ENCODE data around the gene HAO1. TPM values are rescaled to one million over a fixed set of nuclear protein-coding genes. Genes with fewer than 3 reads are reported as not detected.

The HAO1 gene
- total RNA-seq, 2 experiments from 2014 or later: not detected

- no peak overlapping the region for H3K4me3 Mint-ChIP-seq
- Histone ChIP-seq H3K9me3 (ENCODE audit: control insufficient read depth in 1 of 2, insufficient read depth in 1 of 2, low read length in 2 of 2) (no peaks in the 10 kb centered on the region), H3K4me3 (ENCODE audit: low read length) (no peak overlapping the region), H3K36me3 (ENCODE audit: insufficient read depth, low read length) (no peaks in the 10 kb centered on the region), H3K27me3 (ENCODE audit: control insufficient read depth in 1 of 2, insufficient read depth in 2 of 2, low read length in 2 of 2) (no peaks in the 10 kb centered on the region), H3K27ac (ENCODE audit: low read depth in 1 of 2, low read length in 2 of 2) (no peak overlapping the region), H3K4me1 (ENCODE audit: insufficient read depth, low read length) (no peaks in the 10 kb centered on the region)
- no peaks in the 10 kb centered on the region for H3K36me3 Mint-ChIP-seq (ENCODE audit: low read depth)
- no peak for TF ChIP-seq CTCF (IDR thresholded peaks at IDR 0.05)
- no peaks in the 10 kb centered on the region for H3K9me3 Mint-ChIP-seq
- DNase-seq (no peak), ATAC-seq (ENCODE audit: poor library complexity) (no peak)
- intact Hi-C loops (cut with DNase I, micrococcal nuclease): no loop called here
- H3K27me3 Mint-ChIP-seq: peaks cover 13% of the 10 kb centered on the region
- ChIA-PET CTCF (interaction anchor here (0.7 kb wide), 1 partner anchor 14 kb away, joined by 3 read pairs; no protein-coding TSS in a partner anchor), POLR2A (no interaction called here)
- H3K4me1 Mint-ChIP-seq (ENCODE audit: low read depth): no peaks in the 10 kb centered on the region
- no peak overlapping the region for H3K27ac Mint-ChIP-seq
These were observed 31.4 kb downstream of the HAO1 start for GRCh38 chr20:7908905-7909304.

GRCh38 chr20:7903429-7903828 is 36.8 kb downstream of the HAO1 start:
- no peaks in the 10 kb centered on the region for H3K36me3 Mint-ChIP-seq (ENCODE audit: low read depth)
- Histone ChIP-seq H3K9me3 (ENCODE audit: control insufficient read depth in 1 of 2, insufficient read depth in 1 of 2, low read length in 2 of 2) (no peaks in the 10 kb centered on the region), H3K4me3 (ENCODE audit: low read length) (no peak overlapping the region), H3K36me3 (ENCODE audit: insufficient read depth, low read length) (no peaks in the 10 kb centered on the region), H3K27me3 (ENCODE audit: control insufficient read depth in 1 of 2, insufficient read depth in 2 of 2, low read length in 2 of 2) (no peaks in the 10 kb centered on the region), H3K4me1 (ENCODE audit: insufficient read depth, low read length) (no peaks in the 10 kb centered on the region), H3K27ac (ENCODE audit: low read depth in 1 of 2, low read length in 2 of 2) (no peak overlapping the region)
- DNase-seq (no peak), ATAC-seq (ENCODE audit: poor library complexity) (no peak)
- H3K4me1 Mint-ChIP-seq (ENCODE audit: low read depth): no peaks in the 10 kb centered on the region
- ChIA-PET POLR2A (no interaction called here), CTCF (no interaction called here)
- peaks cover 7% of the 10 kb centered on the region for H3K27me3 Mint-ChIP-seq
- no peak overlapping the region for H3K4me3 Mint-ChIP-seq
- no peak overlapping the region for H3K27ac Mint-ChIP-seq
- H3K9me3 Mint-ChIP-seq: no peaks in the 10 kb centered on the region
- TF ChIP-seq CTCF (IDR thresholded peaks at IDR 0.05): no peak
- intact Hi-C loops (cut with DNase I, micrococcal nuclease): no loop called here

GRCh38 chr20:7902879-7903278 is 37.4 kb downstream of the HAO1 start:
- Histone ChIP-seq H3K36me3 (ENCODE audit: insufficient read depth, low read length) (no peaks in the 10 kb centered on the region), H3K4me1 (ENCODE audit: insufficient read depth, low read length) (no peaks in the 10 kb centered on the region), H3K27me3 (ENCODE audit: control insufficient read depth in 1 of 2, insufficient read depth in 2 of 2, low read length in 2 of 2) (no peaks in the 10 kb centered on the region), H3K9me3 (ENCODE audit: control insufficient read depth in 1 of 2, insufficient read depth in 1 of 2, low read length in 2 of 2) (no peaks in the 10 kb centered on the region), H3K4me3 (ENCODE audit: low read length) (no peak overlapping the region), H3K27ac (ENCODE audit: low read depth in 1 of 2, low read length in 2 of 2) (no peak overlapping the region)
- H3K27ac Mint-ChIP-seq: no peak overlapping the region
- H3K4me1 Mint-ChIP-seq (ENCODE audit: low read depth): no peaks in the 10 kb centered on the region
- POLR2A ChIA-PET: no interaction called here
- H3K4me3 Mint-ChIP-seq: no peak overlapping the region
- no peak for TF ChIP-seq CTCF (IDR thresholded peaks at IDR 0.05)
- DNase-seq (no peak), ATAC-seq (ENCODE audit: poor library complexity) (no peak)
- CTCF ChIA-PET: no interaction called here
- intact Hi-C loops (cut with DNase I, micrococcal nuclease): no loop called here
- H3K27me3 Mint-ChIP-seq: peaks cover 7% of the 10 kb centered on the region
- H3K36me3 Mint-ChIP-seq (ENCODE audit: low read depth): no peaks in the 10 kb centered on the region
- H3K9me3 Mint-ChIP-seq: no peaks in the 10 kb centered on the region
